NB4 (cell line): Measurements from ENCODE around the gene RAB3IL1.
"Not testable (repeated sequence)": the region's sequence is repeated elsewhere in the genome, so short reads cannot be mapped to it uniquely, and the experiment has no call there.

Source experiments
- CTCF ChIP-seq: IDR thresholded peaks from one replicate; pipeline ENCODE4 v1.5.1; 2012; ENCODE audit warnings: low read depth, low read length
- POLR2A ChIP-seq: IDR thresholded peaks from 2 replicates; pipeline ENCODE4 v1.6.1; 2011; ENCODE audit warnings: mild to moderate bottlenecking; ENCODE audit not compliant: insufficient read length; ENCODE audit errors: extremely low read depth

- TF ChIP-seq CTCF, POLR2A: not testable (repeated sequence)
These were observed 36.3 kb upstream of the RAB3IL1 start for GRCh38 chr11:61953632-61954031.
